Lung (tissue), 12 donors: ENCODE measurements around the gene SAE1. TPM values are rescaled to one million over a fixed set of nuclear protein-coding genes. Genes with fewer than 3 reads are reported as not detected.

Source experiments
- ATAC-seq: fragments of 200-7000 bp; cut with Tn5 transposase; one replicate; pipeline ENCODE4 v1.9.1; 2020; ENCODE audit warnings: moderate number of reproducible peaks; ENCODE audit not compliant: insufficient read depth, low FRiP score
- DNase-seq, 3 donors: peaks; one replicate each; pipeline ENCODE4 v3.0.0-alpha.2; 2013 to 2017
- H3K27ac ChIP-seq, 2 donors: one replicate each; pipeline ENCODE4 v1.5.1; 2013; ENCODE audit warnings: mild to moderate bottlenecking in 2 of 2, moderate library complexity in 2 of 2, control low read depth in 1 of 2, inconsistent platforms in 1 of 2, low read depth in 1 of 2, low read length in 1 of 2
- H3K27me3 ChIP-seq, 3 donors: one replicate each; pipeline ENCODE4 v1.5.1; 2013; ENCODE audit warnings: low read length in 2 of 3; ENCODE audit not compliant: control insufficient read depth in 3 of 3, insufficient read depth in 3 of 3
- H3K36me3 ChIP-seq, 4 donors: one replicate each; pipeline ENCODE4 v1.5.1; 2013; ENCODE audit warnings: low read length in 4 of 4, mild to moderate bottlenecking in 1 of 4, moderate library complexity in 1 of 4; ENCODE audit not compliant: control insufficient read depth in 4 of 4, insufficient read depth in 4 of 4
- H3K4me1 ChIP-seq, 5 donors: one replicate each; pipeline ENCODE4 v1.5.1; 2013; ENCODE audit warnings: low read length in 5 of 5, mild to moderate bottlenecking in 2 of 5, moderate library complexity in 1 of 5; ENCODE audit not compliant: control insufficient read depth in 5 of 5, insufficient read depth in 5 of 5
- H3K4me3 ChIP-seq: one replicate; pipeline ENCODE4 v1.5.1; 2013; ENCODE audit warnings: mild to moderate bottlenecking, control low read depth, moderate library complexity
- H3K9ac ChIP-seq, 2 donors: one replicate each; pipeline ENCODE4 v1.5.1; 2013; ENCODE audit warnings: low read length in 2 of 2, control low read depth in 1 of 2; ENCODE audit not compliant: insufficient read depth in 1 of 2
- H3K9me3 ChIP-seq, 4 donors: one replicate each; pipeline ENCODE4 v1.5.1; 2013; ENCODE audit warnings: low read length in 3 of 4, mild to moderate bottlenecking in 1 of 4, moderate library complexity in 1 of 4; ENCODE audit not compliant: control insufficient read depth in 4 of 4, insufficient read depth in 3 of 4
- CTCF ChIP-seq: IDR thresholded peaks from 2 replicates; pipeline ENCODE4 v1.5.1; 2012; ENCODE audit warnings: mild to moderate bottlenecking; ENCODE audit errors: control extremely low read depth, extremely low read depth
- WGBS, 2 donors: extraction: QIAGEN DNeasy Blood & Tissue Kit; methylation state at CpG; one replicate each; pipeline ENCODE4 v1.1.7; 2013; 5-methylcytosine and 5-hydroxymethylcytosine counted together
- polyA plus RNA-seq, 2 donors: library from polyadenylated mRNA; stranded (reverse); fragments of 200-250 nt; gene quantifications; one replicate each; pipeline ENCODE4 v1.2.1, GENCODE V29; 2013
- total RNA-seq, 2 donors: library from RNA; depleted of rRNA in 1 of 2; stranded (reverse); fragments of >200 nt in 1 of 2; gene quantifications; one replicate each; pipeline ENCODE4 v1.2.1, GENCODE V29; 2014 to 2021
- donor health status: control.
- donor health status: control.
- donor health status: Bipolar disorder and iron deficiency.
- donor health status: healthy.
- donor health status: DM: yes; HTN: yes; CAD: no.

Gene SAE1
- total and polyA plus RNA-seq, 4 donors: 28.6 to 58.1 (median 55.9) TPM

- DNase-seq: peak in 1 of 3 donors; percentile 21
Observed at GRCh38 chr19:47228168-47228936, 97.7 kb downstream of the SAE1 start.

GRCh38 chr19:47228937-47229675 is 98.5 kb downstream of the SAE1 start:
- Histone ChIP-seq H3K9ac (no peak overlapping the region), H3K4me3 (peak overlapping the region; percentile 81), H3K9me3 (no peaks in the 10 kb centered on the region), H3K36me3 (no peaks in the 10 kb centered on the region), H3K27ac (peak overlapping the region; percentile 99), H3K27me3 (peaks cover 0 to 22% (median 13%) of the 10 kb centered on the region in 3 donors), H3K4me1 (peaks cover 0 to 29% (median 11%) of the 10 kb centered on the region in 5 donors)
- no peak for TF ChIP-seq CTCF
- no peak for ATAC-seq
- DNase-seq: peak in 2 of 3 donors; percentile 38 to 44
- WGBS, 2 donors: 13 to 22% methylated on average over 10 of the region's 10 CpGs

More at GRCh38 chr19:47228168-47228936, 97.7 kb downstream of the SAE1 start:
- Histone ChIP-seq H3K9ac (no peak overlapping the region), H3K27me3 (peaks cover 0 to 22% (median 13%) of the 10 kb centered on the region in 3 donors), H3K36me3 (peaks cover 0 to 5% (median 0%) of the 10 kb centered on the region in 4 donors), H3K9me3 (no peaks in the 10 kb centered on the region), H3K4me1 (peaks cover 0 to 29% (median 11%) of the 10 kb centered on the region in 5 donors), H3K4me3 (peak overlapping the region; percentile 81), H3K27ac (peak overlapping the region; percentile 99)
- WGBS, 2 donors: 5 to 9% methylated on average over 30 to 50 of the region's 50 CpGs
- ATAC-seq: no peak
- TF ChIP-seq CTCF: no peak

GRCh38 chr19:47229676-47230053 is 99.0 kb downstream of the SAE1 start:
- Histone ChIP-seq H3K27me3 (peaks cover 0 to 22% (median 13%) of the 10 kb centered on the region in 3 donors), H3K36me3 (no peaks in the 10 kb centered on the region), H3K27ac (peak overlapping the region in 1 of 2 donors; percentile 99), H3K9me3 (no peaks in the 10 kb centered on the region), H3K4me1 (peaks cover 0 to 29% (median 11%) of the 10 kb centered on the region in 5 donors), H3K9ac (no peak overlapping the region), H3K4me3 (peak overlapping the region; percentile 81)
- ATAC-seq (no peak), DNase-seq (no peak)
- WGBS, 2 donors: 4 to 11% methylated on average over 9 of the region's 9 CpGs
- no peak for TF ChIP-seq CTCF
